ENCODE measurements around the gene SV2C.

Gene SV2C

DNA sequence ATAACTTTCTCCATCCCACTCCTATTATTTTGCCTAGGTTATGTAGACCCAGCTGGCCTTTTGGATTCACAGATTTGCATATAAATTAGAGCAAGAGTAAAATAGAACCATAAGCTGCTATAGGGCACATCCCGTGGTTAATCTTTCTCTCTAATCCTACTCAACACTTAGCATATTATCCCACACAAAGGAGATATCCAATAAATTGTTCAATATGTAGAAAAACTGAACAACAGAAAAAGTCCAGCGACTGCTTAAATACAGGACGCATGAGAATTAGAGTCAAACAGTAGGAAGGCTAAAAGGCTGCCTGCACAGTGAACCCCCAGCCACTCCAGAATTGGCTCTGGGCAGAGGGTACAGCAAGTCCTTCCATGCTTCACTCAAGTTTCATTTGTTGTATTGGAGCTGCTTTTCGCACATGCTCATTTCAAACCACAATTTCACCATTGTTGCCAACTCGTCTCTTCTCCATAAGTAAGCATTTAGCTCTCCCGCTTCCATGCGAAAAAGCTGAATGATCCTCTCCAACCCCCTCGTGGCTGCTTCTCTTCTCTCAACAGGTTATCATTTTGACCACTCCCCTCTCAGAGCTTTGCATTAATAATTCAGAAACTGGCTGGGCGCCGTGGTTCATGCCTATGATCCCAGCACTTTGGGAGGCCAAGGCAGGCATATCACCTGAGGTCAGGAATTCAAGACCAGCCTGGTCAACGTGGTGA is 305.8 kb downstream of the SV2C start:
- no peak for DNase-seq

DNA sequence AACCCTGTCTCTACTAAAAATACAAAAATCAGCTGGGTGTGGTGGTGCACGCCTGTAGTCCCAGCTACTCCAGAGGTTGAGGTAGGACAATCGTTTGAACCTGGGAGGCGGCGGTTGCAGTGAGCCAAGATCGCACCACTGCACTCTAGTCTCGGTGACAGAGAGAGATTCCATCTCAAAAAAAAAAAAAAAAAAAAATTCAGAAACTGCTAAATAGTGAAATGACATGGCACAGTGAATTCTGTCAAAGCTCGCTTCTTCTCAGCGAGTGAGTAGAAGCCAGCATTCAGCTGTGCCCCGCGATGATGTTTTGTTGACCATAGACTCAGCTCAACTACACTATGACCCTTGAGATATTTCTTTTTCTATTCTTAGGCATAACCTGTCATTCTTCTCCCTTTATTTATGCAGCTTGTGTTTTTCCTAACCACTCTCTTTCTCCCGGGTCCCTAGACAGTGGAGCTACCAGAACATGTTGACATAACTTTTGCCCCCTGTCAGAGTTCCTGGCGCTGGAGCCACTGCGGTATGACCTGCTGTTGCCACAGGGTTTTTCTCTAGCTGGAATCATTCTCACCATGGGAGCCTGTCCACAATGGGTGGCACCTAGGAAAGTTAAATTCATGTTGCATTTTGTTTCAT is 306.5 kb downstream of the SV2C start:
- DNase-seq = no peak

DNA sequence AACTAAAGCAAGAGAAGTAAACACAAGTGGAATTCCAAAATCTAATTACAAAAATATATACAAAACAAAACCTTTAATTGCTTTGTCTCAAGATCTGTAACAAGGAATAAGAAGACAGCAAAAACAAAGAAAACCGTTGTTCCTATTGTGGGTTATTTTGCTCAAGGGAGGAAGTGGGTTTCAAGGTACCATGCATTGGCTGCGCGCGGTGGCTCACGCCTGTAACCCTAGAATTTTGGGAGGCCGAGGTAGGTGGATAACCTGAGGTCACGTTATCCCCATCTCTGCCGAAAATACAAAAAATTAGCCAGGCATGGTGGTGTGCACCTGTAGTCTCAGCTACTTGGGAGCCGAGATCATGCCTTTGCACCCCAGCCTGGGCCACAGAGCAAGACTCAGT is 307.8 kb downstream of the SV2C start:
- DNase-seq = no peak

DNA sequence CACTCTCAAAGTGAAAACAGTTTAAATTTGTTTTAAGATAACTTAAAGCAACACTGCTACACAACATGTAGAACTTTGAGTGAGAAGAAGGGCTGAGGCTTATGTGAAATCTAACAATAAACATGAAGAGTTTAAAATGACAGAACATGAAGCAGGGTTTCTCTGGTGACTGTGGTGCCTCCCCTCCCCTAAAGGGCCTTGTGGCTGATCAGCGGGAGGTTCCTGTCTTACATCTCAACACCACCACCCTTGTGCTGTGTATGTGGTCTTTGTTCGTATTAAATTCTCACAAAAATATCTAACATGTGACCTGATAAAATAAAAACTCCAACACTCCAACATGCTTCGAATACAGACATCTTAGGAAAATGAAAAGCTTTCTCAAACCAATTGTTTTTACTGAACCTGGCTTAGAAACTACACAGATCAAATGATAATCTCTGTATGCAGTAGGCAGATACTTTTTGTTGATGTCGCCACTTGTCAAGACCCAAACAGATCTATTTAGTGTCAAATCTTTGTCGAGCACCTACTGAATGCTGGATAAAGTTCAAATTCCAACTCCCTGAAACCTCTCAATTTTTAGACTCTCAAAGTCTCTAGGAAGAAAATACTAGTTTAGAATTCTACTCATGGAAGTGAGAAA is 310.0 kb downstream of the SV2C start:
- no peak for DNase-seq

DNA sequence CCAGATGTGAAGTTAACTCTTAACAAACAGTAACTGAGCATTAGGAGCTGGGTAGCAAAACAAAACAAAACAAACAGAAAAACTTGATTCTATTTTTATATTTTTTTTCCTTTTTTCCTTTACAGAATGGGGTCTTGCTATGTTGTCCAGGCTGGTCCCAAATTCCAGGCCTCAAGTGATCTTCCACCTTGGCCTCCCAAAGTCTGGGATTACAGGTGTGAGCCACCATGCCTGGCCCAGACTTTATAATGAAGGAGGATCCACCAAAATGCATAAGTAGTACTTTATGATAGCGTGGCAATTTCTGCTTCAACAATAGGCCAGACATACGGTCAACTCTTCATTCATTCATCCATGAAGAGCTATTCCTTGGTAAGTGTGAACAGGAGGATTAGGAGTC is 314.0 kb downstream of the SV2C start:
- DNase-seq = no peak

DNA sequence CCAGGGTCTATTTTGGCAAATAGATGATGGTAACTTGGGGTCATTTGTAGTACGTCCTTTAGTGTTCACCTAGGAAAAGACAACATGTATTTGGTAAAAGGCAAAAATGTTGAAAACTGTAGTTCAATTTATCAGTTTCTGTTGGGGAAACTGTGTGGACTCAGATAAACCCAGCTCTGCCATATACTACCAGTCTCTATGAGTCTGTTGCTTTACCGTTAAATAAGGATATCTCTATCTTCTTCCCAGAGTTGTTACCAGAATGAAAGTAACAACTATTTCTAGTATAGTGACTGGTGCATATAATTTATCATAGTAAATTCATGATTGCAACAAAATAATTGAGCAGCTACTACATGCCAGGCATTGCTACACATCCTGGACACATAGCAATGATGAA is 316.1 kb downstream of the SV2C start:
- no peak for DNase-seq

DNA sequence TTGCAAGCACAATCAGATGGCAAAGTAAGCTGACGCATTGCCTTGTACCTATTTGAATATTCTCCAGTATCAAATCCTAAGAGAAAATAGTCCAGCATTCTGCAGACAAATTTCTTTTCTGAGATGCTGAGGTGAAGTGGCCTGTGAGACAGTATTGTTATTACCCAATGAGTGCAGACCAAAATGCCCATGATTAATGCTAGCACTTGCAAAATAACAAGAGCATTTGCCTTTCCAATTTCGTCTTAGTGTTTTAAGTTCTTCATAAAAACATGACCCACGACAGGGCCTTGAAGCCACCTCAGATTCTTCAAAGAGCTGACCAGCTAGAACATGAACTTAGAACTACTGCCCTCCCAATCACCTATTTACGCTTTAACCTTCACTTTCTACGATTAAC is 317.3 kb downstream of the SV2C start:
- no peak for DNase-seq

DNA sequence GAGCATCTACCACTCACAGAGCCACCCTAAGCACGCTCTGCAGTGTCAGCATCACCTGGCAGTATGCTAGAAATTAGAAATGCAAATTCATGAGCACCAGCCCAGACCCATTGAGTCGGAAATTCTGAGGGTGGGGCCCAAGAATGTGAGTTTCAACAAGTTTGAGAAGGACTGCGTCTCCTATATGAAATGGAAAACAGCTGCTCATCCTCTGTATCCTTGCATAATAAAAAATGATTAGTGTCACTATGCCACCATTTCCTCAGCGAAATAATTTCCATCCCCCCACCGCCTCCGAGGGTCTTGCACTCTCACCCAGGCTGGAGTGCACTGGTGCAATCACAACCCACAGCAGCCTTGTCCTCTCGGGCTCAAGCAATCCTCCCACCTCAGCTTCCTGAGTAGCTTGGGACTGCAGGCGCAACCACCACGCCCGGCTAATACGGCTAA is 318.6 kb downstream of the SV2C start:
- DNase-seq = no peak

DNA sequence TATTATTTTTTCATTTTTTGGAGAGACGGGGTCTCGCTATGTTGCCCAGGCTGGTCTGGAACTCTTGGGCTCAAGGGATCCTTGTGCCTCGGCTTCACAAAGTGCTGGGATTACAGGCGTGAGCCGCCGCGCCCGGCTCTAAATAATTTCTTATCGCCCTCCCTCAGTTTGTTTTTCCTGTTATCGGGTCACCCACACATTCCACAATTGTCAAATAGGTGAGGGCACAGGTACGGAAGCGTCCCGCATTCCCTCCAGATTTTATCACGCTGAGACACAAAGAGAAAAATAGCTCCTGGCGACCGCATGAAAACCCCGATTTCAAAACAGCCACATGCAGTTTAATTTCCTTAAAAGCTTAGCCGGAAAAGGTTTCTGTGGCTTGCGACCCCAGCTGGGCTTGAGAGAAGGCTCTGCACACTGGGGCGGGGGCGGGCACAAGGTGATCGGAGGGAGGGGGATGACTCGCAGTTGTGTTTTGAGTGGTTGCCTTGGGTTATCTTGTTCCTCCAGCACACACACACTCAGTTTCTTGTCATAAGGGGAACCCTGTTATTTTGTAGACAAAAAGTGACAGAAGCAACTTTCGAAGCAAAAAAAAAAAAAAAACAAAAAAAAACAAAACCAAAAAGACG is 319.2 kb downstream of the SV2C start:
- no peak for DNase-seq

DNA sequence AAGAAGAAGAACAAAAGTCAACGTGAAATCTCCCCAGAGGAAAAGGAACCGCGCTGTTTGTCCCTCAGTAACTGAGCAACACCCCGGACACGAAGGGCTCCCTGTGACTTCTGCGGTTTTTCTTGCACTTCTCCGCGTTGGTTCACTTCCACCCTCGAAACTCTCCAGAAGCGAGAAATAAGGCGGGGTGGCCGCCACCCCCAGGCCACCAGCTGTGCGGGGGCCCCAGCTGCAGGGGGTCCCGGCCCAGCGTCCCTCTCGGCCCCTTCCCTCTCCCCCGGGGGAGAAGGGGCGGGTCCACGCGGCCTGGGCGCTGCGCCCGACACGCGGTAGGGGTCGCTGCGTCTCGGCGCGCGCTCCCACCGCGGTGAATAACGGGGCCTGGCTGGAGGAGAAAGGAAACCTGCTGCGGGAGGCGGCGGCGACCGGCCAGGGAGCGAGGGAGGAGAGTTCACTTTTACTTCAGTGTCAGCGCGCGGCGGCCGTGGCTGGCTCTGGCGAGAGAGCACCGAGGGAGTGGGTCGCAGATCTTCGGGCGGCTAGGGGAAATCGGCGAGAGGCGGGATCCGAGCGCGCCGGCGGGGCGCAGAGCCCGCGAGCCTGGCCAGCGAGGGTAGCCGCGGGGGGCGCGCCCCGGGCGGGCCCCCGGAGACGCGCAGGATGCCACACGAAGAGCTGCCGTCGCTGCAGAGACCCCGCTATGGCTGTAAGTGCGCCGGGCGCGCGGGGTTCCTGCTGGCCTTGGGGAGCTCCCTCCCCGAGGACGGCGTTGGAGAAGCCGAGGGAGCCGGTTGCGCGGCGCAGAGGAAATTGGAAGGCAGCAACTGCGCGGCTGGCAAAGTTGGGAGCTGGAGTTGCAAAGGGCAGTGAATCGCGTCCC is 319.9 kb downstream of the SV2C start, which contains the start of gene IQGAP2:
Gene IQGAP2, plus strand, starts transcription at position 400 of the 880 bp plus-strand sequence. Its CDS starts 261 bp downstream, at position 661.
- DNase-seq = peak; percentile 47
